Activated CD4-positive, CD25-positive, alpha-beta regulatory T cell treated with anti-CD3 and anti-CD28 coated beads, Interleukin-2, amount 50 U/mL, for 72 hours (primary cell): ENCODE measurements around the gene COPA.
"Not testable (repeated sequence)": the region's sequence is repeated elsewhere in the genome, so short reads cannot be mapped to it uniquely, and the experiment has no call there.

Experiments used
- DNase-seq: peaks from one replicate; pipeline ENCODE4 v3.0.0; 2021

COPA gene

GRCh38 chr1:160322831-160323230, 20.2 kb downstream of the COPA start:
- DNase-seq, result no peak

- no peak for DNase-seq
These were observed 27.7 kb downstream of the COPA start for GRCh38 chr1:160315359-160315758.

DNA sequence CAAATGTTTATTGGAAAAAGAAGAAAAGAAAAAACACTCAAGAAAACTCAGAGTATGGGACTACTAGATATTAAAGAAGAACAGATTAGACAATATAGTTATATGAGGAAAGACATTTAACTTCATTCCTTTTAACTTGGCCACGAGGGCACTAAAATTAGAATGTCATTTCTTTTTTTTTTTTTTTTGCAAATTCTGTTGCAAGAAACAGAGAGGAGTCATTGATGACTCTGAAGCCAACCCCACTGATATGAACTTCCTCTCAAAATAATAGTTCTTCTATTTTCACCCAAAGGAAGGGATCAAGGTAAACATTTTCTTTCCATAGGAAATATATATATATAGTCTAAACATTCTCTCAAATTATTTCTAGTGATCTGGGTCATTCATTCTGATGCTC, 33.5 kb downstream of the COPA start:
- no peak for DNase-seq

- no peak for DNase-seq
These were observed 33.9 kb downstream of the COPA start for GRCh38 chr1:160309185-160309557.

DNA sequence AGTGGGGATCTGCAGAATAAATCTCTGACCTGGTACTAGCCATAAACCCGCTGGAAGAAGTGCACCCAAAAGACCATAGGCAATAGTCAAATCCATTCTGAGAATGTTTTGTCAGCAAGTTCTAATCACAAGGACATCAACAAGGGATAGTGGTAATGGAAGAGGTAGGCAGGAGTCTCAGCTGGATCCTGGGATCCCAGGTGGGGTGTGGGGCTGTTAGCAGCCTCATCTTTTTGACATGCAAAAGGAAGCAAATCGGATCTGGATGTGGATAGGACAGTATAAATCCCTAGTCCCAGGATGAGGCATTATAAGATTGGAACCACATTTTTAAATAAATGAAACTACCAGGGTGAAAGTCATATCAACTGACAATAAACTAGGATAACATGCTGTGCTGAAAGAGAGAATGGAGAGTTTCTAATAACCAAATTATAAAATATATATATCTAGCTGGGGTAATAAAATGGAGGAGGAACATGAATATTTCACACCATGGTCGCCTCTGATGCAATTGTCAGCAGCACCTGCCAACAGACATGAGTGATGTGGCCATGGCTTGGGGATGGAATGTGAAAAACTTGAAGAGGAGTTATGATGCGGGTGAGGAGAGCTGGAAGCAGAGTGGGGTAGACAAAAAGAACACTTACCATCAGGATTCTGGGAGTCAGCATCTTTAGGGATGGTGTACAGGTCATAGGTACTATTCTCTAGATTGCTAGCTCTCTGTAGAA, 34.4 kb downstream of the COPA start:
- no peak for DNase-seq

DNA sequence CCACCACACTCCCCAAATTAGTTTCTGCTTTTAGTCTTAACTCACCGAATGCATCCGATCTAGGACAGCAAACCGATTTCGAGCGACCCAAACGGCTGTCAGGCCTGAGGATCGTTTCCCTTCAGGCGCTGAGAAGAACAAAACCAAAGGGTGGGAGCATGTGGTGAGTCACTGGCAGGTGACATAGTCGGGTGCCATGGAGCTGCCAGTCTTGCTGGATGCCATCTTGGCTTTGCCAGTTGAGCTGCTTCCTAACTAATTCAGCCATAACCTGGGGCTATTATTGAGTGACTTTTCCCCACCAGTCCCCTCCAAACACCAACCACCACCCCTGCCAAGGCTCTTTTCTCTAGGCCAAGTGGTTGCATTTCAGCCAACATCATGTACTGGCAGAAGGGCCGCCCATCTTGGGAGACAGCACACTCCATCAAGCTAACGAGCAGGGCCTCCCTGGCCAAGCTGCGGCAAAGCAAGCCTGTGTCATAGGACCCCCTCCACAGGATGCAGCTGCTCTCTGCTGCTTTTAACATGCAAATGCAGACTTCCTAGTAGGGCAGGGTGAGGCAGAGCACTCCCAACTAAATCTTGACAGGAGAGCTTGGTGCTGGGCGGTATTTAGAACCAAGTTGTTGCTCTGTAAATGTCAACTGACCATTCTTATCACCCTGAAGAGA, 35.8 kb downstream of the COPA start:
- DNase-seq, result no peak

- DNase-seq, result no peak
These were observed 42.9 kb downstream of the COPA start for GRCh38 chr1:160300173-160300572.

DNA sequence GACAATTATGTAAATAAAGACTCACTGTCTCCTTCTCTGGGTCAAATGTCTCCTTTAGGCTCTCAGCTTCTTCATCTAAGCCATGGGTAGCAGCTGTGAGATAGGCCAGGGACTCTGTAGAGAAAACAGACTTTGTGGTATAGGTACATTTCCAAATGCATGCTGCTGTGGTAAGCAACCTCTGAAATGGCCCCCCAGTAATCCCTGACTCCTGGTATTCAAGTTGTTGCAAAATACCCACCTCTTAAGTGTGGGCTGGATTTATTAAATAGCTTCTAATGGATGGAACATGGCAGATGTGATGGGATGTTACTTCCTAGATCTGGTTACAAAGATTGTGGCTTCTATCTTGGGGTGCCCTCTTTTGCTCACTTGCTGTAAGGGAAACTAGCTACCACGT, 47.0 kb downstream of the COPA start:
- DNase-seq, result no peak

DNA sequence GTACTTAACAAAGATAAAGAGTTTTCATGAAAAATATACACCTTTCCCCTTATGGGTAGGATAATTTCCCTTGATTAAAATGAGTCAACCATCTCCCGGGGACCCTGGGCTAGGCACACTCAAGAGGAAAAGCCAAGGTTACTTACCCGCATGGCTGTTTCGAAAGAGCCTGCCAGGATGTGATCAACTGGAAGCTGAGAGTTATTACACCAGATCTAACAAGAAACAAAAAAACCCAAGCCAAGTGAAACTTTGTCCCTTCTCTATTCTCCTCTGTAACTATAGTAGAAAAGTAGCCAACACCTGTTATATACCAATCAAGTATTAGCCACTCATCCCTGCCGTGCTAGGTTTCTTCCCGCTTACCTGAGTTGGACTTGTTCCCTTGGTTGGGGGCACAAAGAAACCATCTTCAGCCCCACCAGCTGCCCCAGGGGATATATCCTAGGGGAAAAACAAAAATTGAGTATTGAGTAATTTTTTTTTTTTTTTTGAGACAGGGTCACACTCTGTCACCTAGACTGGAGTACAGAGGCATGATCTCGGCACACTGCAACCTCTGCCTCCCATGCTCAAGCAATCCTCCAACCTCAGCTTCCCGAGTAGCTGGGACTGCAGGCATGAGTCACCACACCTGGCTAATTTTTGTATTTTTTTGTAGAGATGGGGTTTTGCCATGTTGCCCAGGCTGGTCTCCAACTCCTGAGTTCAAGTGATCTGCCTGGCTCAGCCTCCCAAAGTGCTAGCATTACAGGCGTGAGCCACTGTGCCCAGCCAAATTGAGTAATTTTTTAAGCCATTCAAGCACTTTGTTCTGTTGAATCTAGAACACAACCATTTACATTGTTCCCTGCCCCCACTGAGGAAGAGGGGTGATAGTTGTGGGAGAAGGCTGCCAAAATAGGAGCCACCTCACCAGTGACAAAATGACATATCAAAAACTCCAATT, 49.8 kb downstream of the COPA start:
- DNase-seq, result no peak

- peak; percentile 57 for DNase-seq
These were observed 51.5 kb downstream of the COPA start for GRCh38 chr1:160291248-160292220.

- DNase-seq, result not testable (repeated sequence)
These were observed 55.3 kb downstream of the COPA start for GRCh38 chr1:160287769-160288168.

GRCh38 chr1:160285506-160285905, 57.5 kb downstream of the COPA start:
- no peak for DNase-seq

GRCh38 chr1:160284782-160285344, 58.2 kb downstream of the COPA start, which contains the start of gene PEX19:
PEX19 (minus strand) TSS chr1:160285133; CDS start chr1:160285124, 9 bp downstream.
- peak; percentile 95 for DNase-seq

DNA sequence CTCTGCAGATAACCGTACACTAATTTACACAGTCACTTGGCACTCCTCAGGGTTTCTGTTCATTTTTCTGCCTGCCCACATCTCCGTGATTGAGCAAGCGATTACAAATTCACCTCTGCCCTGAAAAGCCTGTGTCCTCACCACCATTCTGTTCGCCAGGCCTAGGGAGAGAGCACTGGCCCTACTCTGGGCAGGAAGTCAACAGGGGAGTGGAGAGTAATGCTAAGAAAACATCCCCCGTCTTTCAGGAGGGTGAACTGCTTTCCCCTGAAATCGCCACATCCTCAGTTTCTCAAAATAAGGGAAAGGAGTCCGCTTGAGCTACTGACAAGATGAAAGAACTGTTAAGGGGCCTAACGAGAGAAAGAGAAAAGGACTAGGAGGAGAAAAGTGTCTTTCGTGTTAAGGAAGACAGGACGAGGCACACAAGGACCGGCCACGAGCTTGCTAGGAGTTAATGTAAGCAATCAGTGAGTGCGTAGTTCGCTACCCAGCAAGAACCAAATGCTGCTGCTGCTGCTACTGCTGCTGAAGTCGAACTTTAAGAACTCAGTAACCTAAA, 58.7 kb downstream of the COPA start:
- DNase-seq, result peak; percentile 31

GRCh38 chr1:160282807-160283206, 60.2 kb downstream of the COPA start:
- DNase-seq, result no peak

DNA sequence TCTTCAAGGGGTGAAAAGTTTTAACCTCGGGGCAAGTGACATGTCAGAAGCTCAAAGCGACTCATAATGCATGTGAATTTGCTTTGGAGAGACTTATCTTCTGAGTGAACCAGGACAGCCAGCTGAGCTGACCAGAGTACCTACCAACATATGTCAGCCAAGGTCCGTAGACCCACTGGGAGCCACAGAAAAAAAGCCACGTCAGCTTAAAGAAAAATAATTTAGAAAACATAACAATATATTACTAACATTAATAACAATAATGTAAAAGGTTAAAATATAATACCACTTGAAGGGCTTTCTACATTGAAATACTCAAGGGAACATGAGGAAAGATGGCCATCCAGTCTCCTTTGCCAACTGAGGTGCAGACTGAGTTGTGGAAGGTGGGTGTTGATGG, 65.1 kb downstream of the COPA start:
- no peak for DNase-seq

DNA sequence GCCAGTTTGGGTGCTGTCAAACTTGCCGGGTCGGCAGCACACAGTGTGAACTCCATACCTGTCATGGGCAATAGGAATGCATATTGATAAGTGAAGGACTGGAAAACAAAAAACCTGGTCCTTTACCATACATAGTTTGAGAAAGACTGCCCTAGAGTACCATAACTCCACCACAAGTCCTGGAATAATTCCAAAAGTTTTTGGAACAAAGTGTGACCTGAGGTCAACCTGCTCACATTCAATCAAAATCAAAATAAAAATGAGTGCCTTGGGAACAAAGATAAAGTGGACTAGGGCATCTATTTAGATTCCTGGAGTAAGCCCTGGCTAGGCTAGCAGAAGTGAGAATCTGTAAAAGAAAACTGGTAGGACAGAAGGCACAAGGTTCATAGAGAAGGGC, 65.7 kb downstream of the COPA start:
- DNase-seq, result no peak

DNA sequence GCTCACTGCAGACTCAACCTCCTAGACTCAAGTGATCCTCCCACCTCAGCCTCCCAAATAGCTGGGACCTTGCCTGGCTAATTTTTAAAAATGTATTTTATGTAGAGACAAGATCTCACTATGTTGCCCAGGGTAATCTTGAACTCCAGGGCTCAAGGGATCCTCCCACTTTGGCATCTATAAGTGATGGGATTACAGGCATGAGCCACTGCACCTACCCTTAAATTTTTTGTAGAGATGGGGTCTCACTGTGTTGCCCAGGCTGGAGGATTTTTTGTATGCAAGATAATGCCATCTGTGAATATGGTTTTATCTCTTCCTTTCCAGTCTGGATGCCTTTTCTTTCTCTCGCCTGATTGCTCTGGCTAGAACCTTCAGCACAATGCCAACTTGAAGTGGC, 72.0 kb downstream of the COPA start:
- no peak for DNase-seq

GRCh38 chr1:160267284-160267991, 75.6 kb downstream of the COPA start:
- no peak for DNase-seq

GRCh38 chr1:160264795-160265307, 78.2 kb downstream of the COPA start:
- no peak for DNase-seq
